GM21367 (cell line): ENCODE data around the gene FER.
"Not testable (repeated sequence)": the region's sequence is repeated elsewhere in the genome, so short reads cannot be mapped to it uniquely, and the experiment has no call there.

ENCODE experiments used
- ATAC-seq: cut with Tn5 transposase; IDR thresholded peaks from one replicate; pipeline ENCODE4 v1.9.1; 2021; ENCODE audit not compliant: unreplicated experiment

Gene FER

DNA sequence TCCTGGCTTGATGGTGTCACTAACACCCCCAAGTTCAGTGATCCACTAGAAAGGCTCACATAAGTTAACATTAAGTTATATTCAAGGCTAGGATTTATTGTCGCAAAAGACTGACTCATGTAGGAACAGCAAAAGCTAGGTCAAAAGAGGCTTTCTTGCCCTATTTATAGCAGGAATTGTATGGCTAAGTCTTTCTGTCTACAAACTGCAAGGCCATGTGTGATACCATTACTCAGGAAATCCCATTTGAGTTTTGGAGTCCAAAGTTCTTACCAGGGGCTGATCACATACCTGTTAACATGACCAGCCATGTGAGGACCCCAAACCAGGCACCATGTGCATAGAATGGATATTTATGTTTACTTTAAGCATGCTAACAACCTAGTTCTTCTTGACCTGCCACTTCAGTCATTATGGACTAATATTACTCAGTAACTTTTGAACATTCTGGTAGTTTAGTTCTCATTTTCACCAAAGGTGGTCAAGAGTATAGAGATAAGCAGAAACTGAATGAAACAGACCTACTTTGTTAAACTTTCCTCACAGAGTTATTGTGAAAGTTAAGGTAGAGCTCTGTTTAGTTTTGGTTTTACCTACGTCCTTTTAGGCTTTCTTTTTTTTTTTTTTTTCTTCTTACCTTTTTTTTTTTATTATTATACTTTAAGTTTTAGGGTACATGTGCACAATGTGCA lies 281.1 kb downstream of the FER start:
- peak; percentile 74 for ATAC-seq

DNA sequence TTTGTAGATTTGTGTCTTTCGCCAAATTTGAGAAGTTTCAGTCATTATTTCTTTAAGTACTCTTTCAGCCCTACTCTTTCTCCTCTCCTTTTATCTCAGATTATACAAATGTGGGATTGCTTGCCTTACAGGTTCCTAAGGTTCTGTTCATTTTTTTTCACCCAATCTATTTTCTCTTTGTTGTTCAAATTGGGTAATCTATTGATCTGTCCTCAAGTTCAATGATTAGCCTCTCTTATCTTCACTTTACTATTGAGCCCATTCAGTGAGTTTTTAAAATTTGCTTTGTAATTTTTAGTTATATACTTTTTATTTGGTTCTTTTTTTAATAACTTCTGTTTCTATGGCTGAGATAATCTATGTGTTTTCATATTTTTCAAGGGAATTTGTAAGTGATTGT lies 282.1 kb downstream of the FER start:
- no peak for ATAC-seq

DNA sequence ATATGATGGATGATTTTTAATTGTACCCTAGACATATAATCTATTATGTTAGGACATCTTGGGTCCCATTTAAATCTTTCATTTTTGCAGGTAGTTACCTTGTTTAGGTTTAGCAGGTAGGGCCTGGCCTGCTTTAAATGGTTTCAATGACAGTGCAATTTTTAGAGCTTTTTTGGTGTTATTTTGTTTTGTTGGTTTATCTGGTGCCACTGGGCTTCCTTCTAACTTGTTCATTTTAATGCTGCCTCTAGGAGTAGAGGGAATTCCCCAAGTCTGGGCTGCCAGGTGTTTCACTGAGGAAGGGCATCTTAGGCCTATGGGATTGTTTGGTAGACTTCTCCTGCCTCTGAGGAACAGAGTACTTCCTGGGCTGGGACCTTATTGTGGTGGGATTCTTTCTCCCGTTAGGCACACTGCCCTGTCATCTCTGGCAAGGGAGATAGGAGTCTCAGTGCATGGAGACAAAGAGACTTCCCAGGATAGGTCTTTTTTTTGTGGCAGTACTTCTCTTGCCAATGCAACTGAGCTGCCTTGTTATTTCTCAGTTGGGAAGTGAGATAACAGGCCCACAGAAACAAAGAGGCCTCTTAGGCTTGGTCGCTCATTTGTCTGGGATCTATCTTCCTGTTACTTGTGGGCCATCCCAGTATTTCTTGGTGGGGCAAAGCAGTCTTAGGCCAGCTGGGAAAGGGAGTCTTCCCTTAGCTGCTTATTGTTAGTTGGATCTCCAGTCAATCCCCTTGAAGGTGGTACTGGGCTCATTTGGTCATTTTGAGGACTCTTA lies 282.9 kb downstream of the FER start:
- no peak for ATAC-seq

DNA sequence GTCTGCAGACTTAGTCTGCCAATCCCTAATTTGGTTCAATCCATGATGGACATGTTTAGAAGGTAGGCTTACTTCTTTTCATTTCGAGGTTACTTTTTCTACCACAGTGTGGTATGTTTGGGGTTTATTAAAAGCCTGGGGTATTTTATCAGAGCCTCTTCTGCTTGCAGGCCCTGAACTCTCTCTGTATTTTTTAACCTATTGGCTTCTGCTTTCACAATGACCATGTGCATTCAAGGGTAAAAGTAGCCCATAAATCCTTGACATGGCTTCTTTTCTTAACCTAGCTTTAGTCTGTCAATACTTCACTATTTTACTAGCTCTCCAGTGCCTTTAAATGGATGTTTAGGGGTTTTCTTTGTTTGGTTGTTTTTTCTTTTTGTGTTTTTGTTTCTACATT lies 286.6 kb downstream of the FER start:
- ATAC-seq, result peak; percentile 51

DNA sequence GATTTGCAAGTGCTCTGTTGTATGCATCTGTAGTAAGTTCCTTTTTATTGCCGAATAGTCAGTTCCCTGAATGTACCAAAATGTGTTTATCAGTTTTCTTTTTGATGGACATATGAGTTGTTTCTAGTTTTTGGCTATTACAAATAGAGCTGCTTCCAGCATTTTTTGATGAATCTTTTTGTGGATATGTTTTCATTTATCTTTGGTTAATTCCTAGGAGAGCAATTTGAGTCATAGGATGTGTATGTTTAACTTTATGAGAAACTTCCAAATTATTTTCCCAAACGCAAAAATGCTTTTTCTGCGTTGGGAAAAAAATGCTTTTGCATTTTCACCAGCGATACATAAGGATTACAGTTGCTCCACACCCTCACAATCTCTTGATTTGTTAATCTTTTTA lies 287.7 kb downstream of the FER start:
- no peak for ATAC-seq

DNA sequence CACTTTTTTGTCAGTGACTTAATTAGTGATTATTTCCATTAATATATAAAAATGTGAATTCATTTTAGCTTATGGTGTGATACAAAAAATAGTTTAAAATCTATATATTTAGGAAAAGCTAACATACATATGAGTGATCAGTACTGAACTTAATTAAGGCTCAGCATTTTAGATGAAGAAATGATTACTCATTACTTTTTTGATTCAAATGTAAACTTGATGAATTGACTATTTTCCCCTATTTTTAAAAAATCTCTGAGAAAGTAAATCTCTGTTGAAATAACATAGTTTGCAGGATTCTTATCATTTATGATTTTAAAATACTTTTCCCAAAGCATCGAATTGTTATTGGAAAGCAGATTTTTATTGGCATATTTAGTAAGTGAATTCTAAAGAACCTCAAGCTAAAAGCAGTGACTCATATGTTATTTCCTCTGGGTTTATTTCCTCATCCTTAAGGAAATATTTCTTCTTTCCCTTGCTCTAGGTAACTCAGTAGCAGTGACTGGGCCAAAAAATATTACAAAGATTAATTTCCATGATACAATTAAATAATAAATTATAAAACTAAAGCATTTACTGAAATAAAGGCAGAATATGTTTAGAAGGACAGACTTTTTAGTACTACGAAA lies 290.6 kb downstream of the FER start:
- ATAC-seq, result no peak

DNA sequence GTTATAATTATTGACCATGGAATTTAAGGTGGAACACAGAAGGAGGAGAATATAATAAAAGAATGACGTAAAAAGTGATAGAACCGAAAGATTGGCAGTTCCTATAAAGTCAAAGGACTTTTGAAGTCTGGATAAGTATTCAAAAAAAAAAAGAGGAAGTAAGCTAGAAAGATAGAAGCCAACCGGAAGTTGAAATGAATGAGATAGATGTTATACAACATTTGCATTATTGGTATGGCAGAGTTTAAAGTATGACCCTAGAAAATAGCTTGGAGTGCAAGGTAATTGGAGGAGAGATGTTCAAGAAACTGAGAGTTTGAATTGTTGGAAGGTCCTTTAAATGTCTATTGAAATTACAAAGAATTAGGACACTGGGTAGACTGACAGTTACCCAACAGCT lies 293.6 kb downstream of the FER start:
- no peak for ATAC-seq

DNA sequence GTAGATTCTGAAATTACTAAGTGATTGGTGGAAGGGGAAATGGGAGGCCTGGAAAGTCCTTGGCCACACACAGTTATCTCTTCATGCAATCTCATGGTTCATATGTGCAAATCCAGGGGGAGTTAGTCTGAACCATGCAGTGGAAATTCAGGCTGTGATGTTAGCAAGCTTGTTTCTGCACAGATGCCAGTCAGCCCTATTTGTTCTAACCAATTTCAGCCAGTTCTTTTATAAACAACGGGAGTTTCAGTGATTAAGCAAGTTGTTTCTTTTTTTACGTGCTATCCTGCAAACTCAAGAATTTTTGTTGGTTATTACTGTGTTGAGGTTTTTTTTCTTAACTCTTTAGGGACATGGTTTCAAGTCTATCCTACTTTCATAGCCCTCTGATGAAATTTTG lies 298.0 kb downstream of the FER start:
- no peak for ATAC-seq

DNA sequence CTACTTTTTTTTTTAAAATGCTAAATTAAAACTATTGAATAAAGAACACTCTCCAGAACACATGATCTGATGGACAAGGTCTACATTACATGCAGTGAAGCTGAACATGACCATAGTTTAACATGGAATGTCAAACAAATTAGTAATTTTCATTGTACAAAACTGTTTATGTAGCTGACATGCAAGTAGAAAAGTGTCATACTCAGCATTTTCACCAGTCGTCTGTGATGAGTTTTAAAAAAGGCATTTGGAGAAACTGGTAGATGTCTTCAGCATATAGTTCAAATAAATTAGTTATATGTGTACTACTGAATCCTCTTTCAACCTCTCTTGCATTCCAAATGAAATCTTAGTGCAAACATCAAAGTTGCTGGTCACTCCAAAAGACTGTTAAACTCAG lies 301.9 kb downstream of the FER start:
- ATAC-seq, result no peak

DNA sequence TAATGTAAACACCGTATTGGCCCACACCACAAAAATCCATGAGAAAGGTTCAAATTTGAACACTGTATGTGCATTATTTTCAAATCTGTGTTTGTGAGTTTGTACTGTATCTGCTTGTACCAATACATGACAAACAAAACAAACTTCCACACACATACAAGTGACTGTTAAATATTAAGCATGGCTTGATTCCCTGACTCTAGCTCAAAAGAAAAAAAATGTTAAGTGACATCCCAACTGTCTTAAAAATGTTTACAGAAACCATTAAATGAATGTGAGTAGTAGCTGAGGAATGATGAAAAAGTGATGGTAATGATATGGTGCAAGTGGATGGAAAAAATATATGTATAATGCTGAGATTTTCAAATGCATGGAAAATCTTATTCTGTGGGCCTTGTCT lies 302.6 kb downstream of the FER start:
- ATAC-seq, result not testable (repeated sequence)

DNA sequence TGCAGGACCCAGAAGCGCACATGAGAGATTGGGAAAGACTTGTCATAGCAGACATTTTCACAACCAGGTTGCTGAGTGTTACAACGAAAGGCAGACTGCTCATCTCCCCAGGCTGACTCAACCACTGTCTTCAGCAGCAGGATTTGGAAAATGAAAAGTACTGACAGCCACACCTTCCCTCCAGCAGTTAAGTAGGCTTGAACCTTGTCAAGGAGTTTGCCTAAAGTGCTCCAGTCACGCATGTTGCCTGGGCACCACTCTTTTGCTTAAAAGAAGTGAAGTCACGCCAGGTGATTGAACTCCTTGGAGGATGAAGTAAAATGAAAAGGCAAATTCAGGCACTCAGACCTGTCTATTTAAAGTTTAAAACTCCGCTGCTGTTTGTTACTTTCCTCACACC lies 304.5 kb downstream of the FER start:
- ATAC-seq, result not testable (repeated sequence)

DNA sequence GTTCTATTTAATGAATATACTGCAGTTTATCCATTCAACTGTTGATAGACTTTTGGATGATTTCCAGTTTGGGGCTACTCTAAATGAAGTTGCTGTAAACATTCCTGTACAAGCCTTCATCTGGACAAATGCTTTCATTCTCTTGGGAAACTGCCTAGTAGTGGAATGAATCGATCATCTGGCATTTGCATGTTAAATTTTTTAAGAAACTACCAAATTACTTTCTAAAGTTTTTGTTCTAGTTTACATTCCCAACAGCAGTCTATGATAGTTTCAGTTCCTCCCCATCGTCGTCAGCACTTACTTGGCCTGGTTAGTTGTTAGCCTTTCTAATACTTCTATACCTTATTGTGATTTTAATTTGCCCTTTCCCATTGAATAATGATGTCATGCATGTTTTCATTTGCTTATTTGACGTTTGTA lies 306.3 kb downstream of the FER start:
- ATAC-seq, result peak; percentile 77

DNA sequence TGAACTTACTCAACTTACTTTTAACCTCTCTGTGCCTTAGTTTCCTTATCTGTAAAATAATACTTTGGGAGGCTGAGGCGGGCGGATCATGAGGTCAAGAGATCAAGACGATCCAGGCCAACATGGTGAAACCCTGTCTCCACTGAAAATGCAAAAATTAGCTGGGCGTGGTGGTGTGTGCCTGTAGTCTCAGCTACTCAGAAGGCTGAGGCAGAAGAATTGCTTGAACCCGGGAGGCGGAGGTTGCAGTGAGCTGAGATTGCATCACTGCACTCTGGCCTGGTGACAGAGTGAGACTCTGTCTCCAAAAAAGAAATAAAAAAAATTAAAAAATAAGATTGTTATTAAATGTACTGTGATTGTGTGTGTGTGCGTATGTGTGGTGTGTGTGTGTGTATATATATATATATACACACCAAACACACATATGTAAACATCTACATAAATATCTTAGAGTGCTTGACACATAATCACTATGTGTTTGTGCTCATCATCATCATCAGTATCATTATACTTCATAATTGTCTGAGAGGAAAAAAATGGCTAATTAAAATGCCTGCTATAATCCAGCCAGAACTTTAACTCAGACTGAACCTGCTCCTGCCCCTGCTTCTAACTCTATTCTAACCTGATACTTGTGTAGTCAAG lies 312.8 kb downstream of the FER start:
- ATAC-seq, result no peak

DNA sequence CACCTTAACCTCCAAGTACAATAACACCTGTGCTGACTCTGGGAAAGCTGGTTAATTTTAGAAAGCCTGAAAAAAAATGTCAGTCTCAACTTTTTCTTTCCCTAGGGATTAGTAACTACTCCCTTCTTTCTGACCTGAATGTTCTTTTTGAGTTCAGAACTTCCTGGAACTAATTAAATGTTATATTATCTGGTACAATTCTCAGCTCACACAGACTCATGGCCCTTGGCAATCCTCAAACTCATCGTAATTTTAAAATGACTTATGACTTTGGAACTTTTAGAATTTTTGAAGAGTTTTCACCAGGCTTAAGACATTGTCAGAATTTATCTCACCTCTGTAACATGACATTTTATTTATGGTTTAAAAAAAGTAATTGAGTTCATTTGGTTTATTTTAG lies 315.0 kb downstream of the FER start:
- ATAC-seq, result no peak

DNA sequence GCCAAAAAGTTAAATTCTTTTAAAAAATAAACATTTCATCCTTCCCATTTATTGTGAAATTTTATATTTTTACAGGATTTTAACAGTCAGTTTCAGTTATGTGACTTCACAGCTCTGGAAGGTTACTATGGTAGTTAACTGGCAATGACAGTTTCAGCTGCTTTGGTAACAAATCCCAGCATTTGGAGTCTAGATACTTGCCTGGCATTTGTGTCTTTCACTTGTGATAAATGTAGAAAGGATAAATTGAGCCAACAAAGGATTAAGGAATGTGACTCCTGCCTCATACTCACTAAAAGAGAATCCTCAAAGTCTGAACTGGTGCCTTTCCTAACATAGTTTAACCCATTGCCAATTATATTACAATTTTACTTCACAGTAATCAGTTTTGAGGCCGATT lies 315.5 kb downstream of the FER start:
- no peak for ATAC-seq

DNA sequence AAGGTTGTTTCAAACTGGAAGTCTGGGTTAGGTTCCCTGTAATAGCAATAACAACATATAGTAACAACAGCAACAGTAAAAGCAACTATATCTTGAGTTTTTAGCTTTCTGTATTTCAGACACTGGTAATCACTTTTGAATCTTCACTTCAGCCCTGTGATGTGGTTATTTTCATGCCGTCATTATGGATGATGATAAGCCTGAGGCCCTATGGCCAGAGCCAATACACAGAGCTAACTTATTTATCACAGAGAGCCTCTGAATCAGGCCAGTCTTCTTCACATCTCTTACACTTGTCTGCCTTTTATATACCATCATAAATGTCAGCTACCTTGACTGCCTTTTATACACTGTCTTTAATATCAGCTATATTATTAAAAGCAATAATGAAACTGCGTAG lies 329.0 kb downstream of the FER start:
- no peak for ATAC-seq

DNA sequence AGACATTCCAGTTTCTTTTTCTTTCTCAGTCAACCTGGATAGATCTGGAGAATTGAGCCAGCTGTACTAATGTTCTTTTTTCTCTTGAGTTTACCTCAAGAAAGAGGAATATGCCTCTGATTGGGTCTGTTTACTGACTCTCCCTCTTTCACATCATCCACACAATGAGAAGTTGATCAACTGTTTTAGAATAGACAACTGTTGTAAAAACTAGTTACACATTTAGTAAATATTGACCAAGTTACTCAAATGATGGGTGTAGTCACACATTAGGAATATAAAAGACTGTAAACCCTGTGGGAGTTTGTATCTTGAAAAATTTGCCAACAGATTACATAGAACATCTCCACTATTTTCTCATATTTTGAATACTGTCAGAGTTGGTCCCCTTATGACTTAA lies 330.8 kb downstream of the FER start:
- no peak for ATAC-seq

DNA sequence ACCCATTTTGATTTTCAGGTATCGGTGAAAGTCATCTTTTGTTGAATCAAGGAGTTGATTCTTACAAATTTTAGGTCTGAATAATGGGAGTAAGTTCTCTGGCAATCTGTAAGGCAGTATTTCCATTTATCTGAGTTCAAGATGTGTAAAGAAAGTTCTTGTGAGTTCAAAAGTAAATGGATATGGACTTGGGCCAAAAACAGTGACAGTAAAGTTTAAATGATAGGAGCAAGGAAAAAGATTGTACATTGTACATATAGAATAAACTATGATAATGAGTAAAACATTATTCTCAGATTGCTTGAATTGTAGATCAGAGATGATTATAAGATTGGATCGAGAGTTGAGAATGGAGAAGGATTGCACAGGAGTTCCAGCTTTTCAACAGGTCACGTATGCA lies 332.8 kb downstream of the FER start:
- no peak for ATAC-seq

DNA sequence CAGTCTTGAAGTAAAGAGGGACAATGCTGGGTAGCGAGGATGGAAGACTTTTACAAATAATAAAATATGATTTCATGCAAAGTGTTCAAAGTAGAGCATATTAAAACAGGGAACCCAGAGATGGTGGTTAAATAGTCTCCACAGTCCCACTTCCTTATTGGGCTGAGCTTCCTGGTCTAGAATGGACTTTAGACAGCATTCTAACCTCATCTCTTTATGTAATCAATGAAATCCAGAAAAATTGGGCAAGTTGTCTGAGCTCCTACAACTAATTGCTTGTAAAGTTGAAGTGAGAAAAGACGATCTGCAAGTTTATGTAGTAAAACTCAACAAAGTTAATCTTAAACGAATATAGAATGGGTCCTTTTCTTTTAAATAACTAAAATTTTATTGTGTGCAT lies 333.2 kb downstream of the FER start:
- no peak for ATAC-seq

DNA sequence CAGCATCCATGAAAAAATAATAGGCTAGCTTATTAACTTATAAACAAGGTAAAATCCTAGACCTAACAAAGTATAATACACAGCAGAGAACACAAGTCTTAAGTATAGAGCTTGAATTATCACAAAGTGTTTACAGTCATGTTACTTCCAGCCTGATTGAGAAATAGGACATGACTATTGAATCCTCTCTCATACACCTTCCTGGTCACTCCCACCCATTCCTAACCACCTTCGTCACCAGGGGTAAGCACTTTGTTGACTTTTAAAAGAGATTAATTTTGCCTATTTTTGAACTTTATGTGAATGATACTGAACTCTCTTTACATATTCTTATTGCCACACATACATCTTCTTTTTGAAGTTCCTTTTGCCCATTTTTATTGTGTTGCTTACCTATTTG lies 336.2 kb downstream of the FER start:
- ATAC-seq, result no peak

DNA sequence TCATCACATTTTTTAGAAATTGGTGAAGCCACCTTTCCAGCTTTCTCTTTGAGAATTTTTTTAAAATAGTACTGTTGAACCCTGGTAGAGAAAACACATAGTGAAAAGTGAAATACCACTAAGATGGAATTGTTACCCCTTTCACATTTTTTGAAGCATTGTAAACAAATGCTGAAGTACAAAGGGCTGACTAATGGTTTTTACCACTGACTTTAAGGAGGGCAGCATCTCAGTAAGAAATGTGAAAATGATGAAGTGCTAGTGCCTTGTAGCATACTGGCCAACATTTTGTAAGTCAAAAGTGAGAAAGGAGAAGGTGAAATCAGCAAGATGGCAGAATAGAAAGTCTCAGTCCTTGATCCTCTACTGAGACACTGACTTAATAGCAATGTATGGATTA lies 341.5 kb downstream of the FER start:
- ATAC-seq, result no peak

DNA sequence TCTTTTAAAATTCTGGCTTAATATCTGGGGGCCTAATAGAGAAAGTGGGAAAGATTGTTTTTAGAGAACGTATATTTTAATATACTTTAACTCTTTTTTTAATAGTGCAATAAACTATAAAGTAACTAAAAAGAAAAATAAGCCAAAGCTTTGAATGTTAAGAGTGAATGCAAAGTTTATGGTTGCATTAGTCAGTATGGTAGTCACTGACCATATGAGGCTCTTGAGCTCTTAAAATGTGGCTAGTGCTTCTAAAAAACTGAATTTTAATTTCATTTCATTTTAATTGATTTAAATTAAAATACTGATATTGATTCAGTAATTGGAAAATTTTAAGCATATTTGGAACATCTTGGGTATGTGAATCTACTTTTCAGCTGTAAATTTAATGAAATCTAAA lies 351.4 kb downstream of the FER start:
- no peak for ATAC-seq
